HTR-8/SVneo (cell line): Measurements from ENCODE around the gene GABARAP.
A peak's percentile ranks its signal among the peaks of the same experiment; 100 is the strongest.

ENCODE experiments used
- DNase-seq: peaks from one replicate; pipeline ENCODE4 v3.0.0; 2011; ENCODE audit warnings: low spot score, mixed read lengths; ENCODE audit not compliant: insufficient read length
- FAIRE-seq: peaks from 2 replicates; lab custom pipeline; 2011; peaks lifted over from hg19 to GRCh38; lab: Jason Lieb, UNC

The GABARAP gene

GRCh38 chr17:7241783-7242716, at the start of gene GABARAP:
Gene GABARAP (minus strand): TSS chr17:7242449. CDS start chr17:7242330, 119 bp downstream.
- DNase-seq (no peak), FAIRE-seq (peak; percentile 98)

- DNase-seq, result no peak
- FAIRE-seq, result no peak
Observed at GRCh38 chr17:7290685-7291084, 48.4 kb upstream of the GABARAP start.

- FAIRE-seq, result no peak
- no peak for DNase-seq
Observed at GRCh38 chr17:7290166-7290565, 47.9 kb upstream of the GABARAP start.

GRCh38 chr17:7289256-7290032, 47.2 kb upstream of the GABARAP start:
- no peak for FAIRE-seq
- DNase-seq, result no peak

GRCh38 chr17:7285679-7286078, 43.4 kb upstream of the GABARAP start:
- FAIRE-seq (no peak), DNase-seq (no peak)

GRCh38 chr17:7284911-7285310, 42.7 kb upstream of the GABARAP start:
- FAIRE-seq, result no peak

GRCh38 chr17:7283471-7284216, 41.4 kb upstream of the GABARAP start:
- FAIRE-seq, result no peak
- DNase-seq, result no peak

More at GRCh38 chr17:7284911-7285310, 42.7 kb upstream of the GABARAP start:
- DNase-seq, result no peak

GRCh38 chr17:7282752-7283321, 40.6 kb upstream of the GABARAP start:
- FAIRE-seq, result peak; percentile 4
- no peak for DNase-seq

- FAIRE-seq (no peak), DNase-seq (no peak)
Observed at GRCh38 chr17:7281953-7282751, 39.9 kb upstream of the GABARAP start.

- peak; percentile 86 for FAIRE-seq
- DNase-seq, result peak; percentile 97
Observed at GRCh38 chr17:7281074-7281952, 39.1 kb upstream of the GABARAP start, which contains the start of gene SLC2A4. Gene SLC2A4 (plus strand): TSS chr17:7281718. CDS start chr17:7281935, 217 bp downstream.

GRCh38 chr17:7280519-7281073, 38.3 kb upstream of the GABARAP start:
- peak; percentile 88 for DNase-seq
- FAIRE-seq, result peak; percentile 87

- DNase-seq (no peak), FAIRE-seq (no peak)
Observed at GRCh38 chr17:7279448-7279847, 37.2 kb upstream of the GABARAP start.

GRCh38 chr17:7266784-7267183, 24.5 kb upstream of the GABARAP start:
- DNase-seq (no peak), FAIRE-seq (no peak)

- no peak for DNase-seq
- no peak for FAIRE-seq
Observed at GRCh38 chr17:7263801-7264078, 21.5 kb upstream of the GABARAP start.

- FAIRE-seq, result peak; percentile 84
- no peak for DNase-seq
Observed at GRCh38 chr17:7262935-7263800, 20.9 kb upstream of the GABARAP start.

GRCh38 chr17:7262192-7262934, 20.1 kb upstream of the GABARAP start, which contains the start of gene CLDN7:
Gene CLDN7 (minus strand): TSS chr17:7262478. CDS start chr17:7262043, 435 bp downstream.
- FAIRE-seq, result no peak
- DNase-seq, result no peak
